ENCODE measurements around the gene ANXA6.

DNA sequence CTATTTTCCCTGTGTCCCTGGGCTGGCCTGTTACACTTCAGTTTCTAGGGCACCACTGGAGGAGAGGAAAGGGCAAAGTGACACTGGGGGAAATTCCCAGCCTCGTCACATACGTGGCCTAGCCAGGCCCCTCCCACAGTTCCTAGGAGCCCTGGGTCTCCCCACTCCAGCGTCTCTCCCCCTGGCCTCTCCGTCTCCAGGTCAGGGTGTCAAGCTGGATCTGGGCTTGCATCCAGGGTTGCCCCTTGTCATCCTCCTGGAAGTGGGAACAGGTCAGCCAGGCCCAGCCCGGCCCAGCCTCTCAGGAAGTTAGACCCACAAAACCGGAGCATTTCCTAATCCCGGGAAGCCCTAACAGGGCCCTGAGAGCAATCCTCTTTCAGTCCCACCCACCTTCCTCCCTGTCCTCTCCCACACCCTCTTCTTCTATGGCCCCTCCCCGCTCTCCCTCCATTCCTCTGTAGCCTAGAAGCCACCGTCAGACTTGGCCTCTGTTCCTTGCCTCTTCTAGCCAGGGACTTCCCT, 72.0 kb downstream of the ANXA6 start:
- TF ChIP-seq ZNF423 (tag by site-specific recombination; IDR thresholded peaks at IDR 0.05): no peak
- TF ChIP-seq, protein P1, sequence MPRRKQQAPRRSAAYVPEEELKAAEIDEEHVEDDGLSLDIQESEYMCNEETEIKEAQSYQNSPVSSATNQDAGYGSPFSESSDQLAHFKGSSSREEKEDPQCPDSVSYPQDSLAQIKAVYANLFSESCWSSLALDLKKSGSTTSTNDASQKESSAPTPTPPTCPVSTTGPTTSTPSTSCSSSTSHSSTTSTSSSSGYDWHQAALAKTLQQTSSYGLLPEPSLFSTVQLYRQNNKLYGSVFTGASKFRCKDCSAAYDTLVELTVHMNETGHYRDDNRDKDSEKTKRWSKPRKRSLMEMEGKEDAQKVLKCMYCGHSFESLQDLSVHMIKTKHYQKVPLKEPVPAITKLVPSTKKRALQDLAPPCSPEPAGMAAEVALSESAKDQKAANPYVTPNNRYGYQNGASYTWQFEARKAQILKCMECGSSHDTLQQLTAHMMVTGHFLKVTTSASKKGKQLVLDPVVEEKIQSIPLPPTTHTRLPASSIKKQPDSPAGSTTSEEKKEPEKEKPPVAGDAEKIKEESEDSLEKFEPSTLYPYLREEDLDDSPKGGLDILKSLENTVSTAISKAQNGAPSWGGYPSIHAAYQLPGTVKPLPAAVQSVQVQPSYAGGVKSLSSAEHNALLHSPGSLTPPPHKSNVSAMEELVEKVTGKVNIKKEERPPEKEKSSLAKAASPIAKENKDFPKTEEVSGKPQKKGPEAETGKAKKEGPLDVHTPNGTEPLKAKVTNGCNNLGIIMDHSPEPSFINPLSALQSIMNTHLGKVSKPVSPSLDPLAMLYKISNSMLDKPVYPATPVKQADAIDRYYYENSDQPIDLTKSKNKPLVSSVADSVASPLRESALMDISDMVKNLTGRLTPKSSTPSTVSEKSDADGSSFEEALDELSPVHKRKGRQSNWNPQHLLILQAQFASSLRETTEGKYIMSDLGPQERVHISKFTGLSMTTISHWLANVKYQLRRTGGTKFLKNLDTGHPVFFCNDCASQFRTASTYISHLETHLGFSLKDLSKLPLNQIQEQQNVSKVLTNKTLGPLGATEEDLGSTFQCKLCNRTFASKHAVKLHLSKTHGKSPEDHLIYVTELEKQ (tag by site-specific recombination; IDR thresholded peaks at IDR 0.05; ENCODE audit: borderline replicate concordance): no peak
- TF ChIP-seq, protein P2, sequence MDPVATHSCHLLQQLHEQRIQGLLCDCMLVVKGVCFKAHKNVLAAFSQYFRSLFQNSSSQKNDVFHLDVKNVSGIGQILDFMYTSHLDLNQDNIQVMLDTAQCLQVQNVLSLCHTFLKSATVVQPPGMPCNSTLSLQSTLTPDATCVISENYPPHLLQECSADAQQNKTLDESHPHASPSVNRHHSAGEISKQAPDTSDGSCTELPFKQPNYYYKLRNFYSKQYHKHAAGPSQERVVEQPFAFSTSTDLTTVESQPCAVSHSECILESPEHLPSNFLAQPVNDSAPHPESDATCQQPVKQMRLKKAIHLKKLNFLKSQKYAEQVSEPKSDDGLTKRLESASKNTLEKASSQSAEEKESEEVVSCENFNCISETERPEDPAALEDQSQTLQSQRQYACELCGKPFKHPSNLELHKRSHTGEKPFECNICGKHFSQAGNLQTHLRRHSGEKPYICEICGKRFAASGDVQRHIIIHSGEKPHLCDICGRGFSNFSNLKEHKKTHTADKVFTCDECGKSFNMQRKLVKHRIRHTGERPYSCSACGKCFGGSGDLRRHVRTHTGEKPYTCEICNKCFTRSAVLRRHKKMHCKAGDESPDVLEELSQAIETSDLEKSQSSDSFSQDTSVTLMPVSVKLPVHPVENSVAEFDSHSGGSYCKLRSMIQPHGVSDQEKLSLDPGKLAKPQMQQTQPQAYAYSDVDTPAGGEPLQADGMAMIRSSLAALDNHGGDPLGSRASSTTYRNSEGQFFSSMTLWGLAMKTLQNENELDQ (tag by site-specific recombination; IDR thresholded peaks at IDR 0.05; ENCODE audit: low read depth): no peak
- TF ChIP-seq, protein P3, sequence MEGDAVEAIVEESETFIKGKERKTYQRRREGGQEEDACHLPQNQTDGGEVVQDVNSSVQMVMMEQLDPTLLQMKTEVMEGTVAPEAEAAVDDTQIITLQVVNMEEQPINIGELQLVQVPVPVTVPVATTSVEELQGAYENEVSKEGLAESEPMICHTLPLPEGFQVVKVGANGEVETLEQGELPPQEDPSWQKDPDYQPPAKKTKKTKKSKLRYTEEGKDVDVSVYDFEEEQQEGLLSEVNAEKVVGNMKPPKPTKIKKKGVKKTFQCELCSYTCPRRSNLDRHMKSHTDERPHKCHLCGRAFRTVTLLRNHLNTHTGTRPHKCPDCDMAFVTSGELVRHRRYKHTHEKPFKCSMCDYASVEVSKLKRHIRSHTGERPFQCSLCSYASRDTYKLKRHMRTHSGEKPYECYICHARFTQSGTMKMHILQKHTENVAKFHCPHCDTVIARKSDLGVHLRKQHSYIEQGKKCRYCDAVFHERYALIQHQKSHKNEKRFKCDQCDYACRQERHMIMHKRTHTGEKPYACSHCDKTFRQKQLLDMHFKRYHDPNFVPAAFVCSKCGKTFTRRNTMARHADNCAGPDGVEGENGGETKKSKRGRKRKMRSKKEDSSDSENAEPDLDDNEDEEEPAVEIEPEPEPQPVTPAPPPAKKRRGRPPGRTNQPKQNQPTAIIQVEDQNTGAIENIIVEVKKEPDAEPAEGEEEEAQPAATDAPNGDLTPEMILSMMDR (tag by site-specific recombination; IDR thresholded peaks at IDR 0.05): no peak
- TF ChIP-seq ZFP37 (tag by site-specific recombination; IDR thresholded peaks at IDR 0.05): no peak
- TF ChIP-seq ZBTB48 (tag by site-specific recombination; IDR thresholded peaks at IDR 0.05): no peak
- TF ChIP-seq, protein P4, sequence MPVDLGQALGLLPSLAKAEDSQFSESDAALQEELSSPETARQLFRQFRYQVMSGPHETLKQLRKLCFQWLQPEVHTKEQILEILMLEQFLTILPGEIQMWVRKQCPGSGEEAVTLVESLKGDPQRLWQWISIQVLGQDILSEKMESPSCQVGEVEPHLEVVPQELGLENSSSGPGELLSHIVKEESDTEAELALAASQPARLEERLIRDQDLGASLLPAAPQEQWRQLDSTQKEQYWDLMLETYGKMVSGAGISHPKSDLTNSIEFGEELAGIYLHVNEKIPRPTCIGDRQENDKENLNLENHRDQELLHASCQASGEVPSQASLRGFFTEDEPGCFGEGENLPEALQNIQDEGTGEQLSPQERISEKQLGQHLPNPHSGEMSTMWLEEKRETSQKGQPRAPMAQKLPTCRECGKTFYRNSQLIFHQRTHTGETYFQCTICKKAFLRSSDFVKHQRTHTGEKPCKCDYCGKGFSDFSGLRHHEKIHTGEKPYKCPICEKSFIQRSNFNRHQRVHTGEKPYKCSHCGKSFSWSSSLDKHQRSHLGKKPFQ (tag by site-specific recombination; IDR thresholded peaks at IDR 0.05): no peak
- no peak for TF ChIP-seq ZNF76 (tag by site-specific recombination; IDR thresholded peaks at IDR 0.05; ENCODE audit: borderline replicate concordance, low read depth)
- TF ChIP-seq, protein P5, sequence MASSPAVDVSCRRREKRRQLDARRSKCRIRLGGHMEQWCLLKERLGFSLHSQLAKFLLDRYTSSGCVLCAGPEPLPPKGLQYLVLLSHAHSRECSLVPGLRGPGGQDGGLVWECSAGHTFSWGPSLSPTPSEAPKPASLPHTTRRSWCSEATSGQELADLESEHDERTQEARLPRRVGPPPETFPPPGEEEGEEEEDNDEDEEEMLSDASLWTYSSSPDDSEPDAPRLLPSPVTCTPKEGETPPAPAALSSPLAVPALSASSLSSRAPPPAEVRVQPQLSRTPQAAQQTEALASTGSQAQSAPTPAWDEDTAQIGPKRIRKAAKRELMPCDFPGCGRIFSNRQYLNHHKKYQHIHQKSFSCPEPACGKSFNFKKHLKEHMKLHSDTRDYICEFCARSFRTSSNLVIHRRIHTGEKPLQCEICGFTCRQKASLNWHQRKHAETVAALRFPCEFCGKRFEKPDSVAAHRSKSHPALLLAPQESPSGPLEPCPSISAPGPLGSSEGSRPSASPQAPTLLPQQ (tag by site-specific recombination; IDR thresholded peaks at IDR 0.05): no peak
- TF ChIP-seq ZNF335 (tag by site-specific recombination; conservative IDR thresholded peaks at IDR 0.05): no peak
- no peak for TF ChIP-seq ZNF311 (tag by site-specific recombination; IDR thresholded peaks at IDR 0.05; ENCODE audit: borderline replicate concordance)

All from HEK293 (cell line).